HFFc6 (cell line): ENCODE data around the gene ZBTB1. TPM values are rescaled to one million over a fixed set of nuclear protein-coding genes. Genes with fewer than 3 reads are reported as not detected.
A peak's percentile ranks its signal among the peaks of the same experiment; 100 is the strongest.

Experiments
- DNase-seq: peaks from one replicate; pipeline ENCODE4 v3.0.0-alpha.2; 2018
- H3K27ac Mint-ChIP-seq: 2 replicates; pipeline ENCODE4 v1.8.0; 2020; ENCODE audit warnings: mild to moderate bottlenecking, mixed read lengths
- H3K27me3 Mint-ChIP-seq: 2 replicates; pipeline ENCODE4 v1.8.0; 2021; ENCODE audit warnings: mild to moderate bottlenecking, moderate library complexity, mixed read lengths; ENCODE audit not compliant: insufficient read depth
- H3K36me3 Mint-ChIP-seq: 2 replicates; pipeline ENCODE4 v1.8.0; 2021; ENCODE audit warnings: low read depth, mixed read lengths
- H3K4me1 Mint-ChIP-seq: 2 replicates; pipeline ENCODE4 v1.8.0; 2020; ENCODE audit warnings: low read depth, mixed read lengths
- H3K4me3 Mint-ChIP-seq: 2 replicates; pipeline ENCODE4 v1.8.0; 2020; ENCODE audit warnings: mild to moderate bottlenecking, moderate library complexity, mixed read lengths
- H3K9me3 Mint-ChIP-seq: 2 replicates; pipeline ENCODE4 v1.8.0; 2020; ENCODE audit warnings: mild to moderate bottlenecking, mixed read lengths
- CTCF ChIP-seq: fragments of 200-600 bp; sonication (generic); IDR thresholded peaks from 2 replicates; pipeline ENCODE4 v1.5.0; 2021; ENCODE audit warnings: antibody characterized with exemption, mild to moderate bottlenecking
- long read RNA-seq: library from polyadenylated mRNA; unstranded; transcript quantifications from one replicate; pipeline ENCODE4 v2.0.0, GENCODE V29; 2019
- total RNA-seq, 6 experiments: library from RNA; stranded (reverse); fragmentation: NEBNext Ultra II Directional; extraction: Animal tissue kit (Norgen Biotek cat#: 25700); gene quantifications; 2 replicates in 1 of 6; 3 replicates in 5 of 6; pipeline ENCODE4 v1.2.3, GENCODE V29; 2021

Gene ZBTB1
- total RNA-seq = 10 to 100 TPM; 22.3 to 29.3 (median 25.5) TPM
- long read RNA-seq, full-length matches to known transcripts = 1 of 26 reads
- long read RNA-seq, partial matches to known transcripts = 18 of 26 reads
- long read RNA-seq, other reads (novel, unspliced or antisense) = 7 of 26 reads

DNA sequence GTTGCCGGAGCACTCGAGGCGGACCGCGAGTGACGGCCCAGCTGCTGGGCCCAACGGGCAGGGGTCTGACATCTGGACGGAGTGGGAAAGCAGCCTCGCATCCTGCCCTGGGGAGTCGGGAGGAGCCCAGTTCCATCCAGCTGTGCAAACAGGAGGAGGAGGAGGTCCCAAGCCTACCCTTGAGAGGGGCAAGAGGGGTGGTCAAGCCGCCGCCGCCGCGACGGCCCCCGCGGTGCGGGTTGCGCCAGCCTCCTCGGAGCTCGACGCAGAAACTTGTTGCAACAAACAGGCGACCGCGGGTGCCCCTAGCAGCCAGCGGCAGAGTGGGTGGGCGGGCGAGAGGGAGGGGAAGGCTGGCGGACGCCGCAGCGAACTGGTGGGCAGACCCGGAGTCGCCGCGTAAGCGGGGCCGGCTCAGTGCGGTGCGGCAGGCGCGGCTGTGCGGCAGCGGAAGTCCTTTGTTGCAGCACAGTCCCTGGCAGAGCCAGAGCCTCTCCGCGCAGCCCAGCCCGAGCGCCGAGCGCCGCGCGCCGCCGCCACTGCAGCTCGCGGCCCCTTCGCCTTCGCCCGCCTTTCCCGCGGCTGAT, at the start of gene ZBTB1:
TSS of gene ZBTB1 (plus strand) at position 461 of the 587 bp plus-strand sequence. CDS start 16,735 bp downstream, outside the sequence.
- Mint-ChIP-seq H3K27ac (peak within 1 kb of the TSS; percentile 99), H3K4me1 (peaks cover 73% of the 10 kb centered on the region), H3K36me3 (peaks cover 10% of the 10 kb centered on the region), H3K4me3 (peak within 1 kb of the TSS; percentile 95), H3K27me3 (0 out of 2 replicates have a peak, but pooled peaks cover 3% of the 10 kb centered on the region), H3K9me3 (no peaks in the 10 kb centered on the region)
- DNase-seq = peak; percentile 84
- TF ChIP-seq CTCF = no peak

DNA sequence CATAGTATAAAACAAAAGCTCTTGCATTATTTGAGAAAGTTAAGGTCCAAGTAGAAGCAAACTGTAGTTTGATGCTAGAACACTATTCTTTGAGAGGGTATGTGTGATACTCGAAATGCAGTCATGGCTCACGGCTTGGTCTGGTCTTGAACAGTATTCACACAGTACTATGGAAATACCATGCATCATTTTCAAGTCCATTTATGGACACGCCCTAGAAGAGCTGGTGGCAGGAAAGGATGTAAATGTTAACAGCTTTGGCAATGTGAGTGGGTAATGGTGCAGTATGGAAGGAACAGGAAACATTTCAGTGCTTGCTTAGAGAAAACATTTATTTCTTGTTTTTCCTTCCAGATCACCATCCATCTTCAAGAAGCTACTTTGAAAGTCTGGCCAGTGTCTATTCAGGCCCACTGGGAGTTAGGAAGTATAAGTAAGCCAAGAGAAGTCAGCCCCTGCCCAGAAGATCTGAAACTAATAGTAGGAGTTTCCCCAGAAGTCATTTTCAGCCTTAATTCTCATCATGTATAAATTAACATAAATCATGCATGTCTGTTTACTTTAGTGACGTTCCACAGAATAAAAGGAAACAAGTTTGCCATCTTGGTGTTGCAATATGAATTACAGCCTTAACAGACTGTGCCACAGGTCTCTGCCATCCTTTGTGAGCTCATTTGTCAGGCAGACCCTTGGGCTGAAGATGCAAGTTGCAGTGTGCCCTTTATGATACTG, 45.0 kb upstream of the ZBTB1 start:
- no peak overlapping the region for H3K27ac Mint-ChIP-seq
- peaks cover 11% of the 10 kb centered on the region for H3K36me3 Mint-ChIP-seq
- peaks cover 5% of the 10 kb centered on the region; the same call in 1 of the 2 replicates for H3K4me1 Mint-ChIP-seq
- no peak for TF ChIP-seq CTCF
- DNase-seq = no peak
- H3K9me3 Mint-ChIP-seq = no peaks in the 10 kb centered on the region
- no peaks in the 10 kb centered on the region for H3K27me3 Mint-ChIP-seq
- no peak overlapping the region for H3K4me3 Mint-ChIP-seq

DNA sequence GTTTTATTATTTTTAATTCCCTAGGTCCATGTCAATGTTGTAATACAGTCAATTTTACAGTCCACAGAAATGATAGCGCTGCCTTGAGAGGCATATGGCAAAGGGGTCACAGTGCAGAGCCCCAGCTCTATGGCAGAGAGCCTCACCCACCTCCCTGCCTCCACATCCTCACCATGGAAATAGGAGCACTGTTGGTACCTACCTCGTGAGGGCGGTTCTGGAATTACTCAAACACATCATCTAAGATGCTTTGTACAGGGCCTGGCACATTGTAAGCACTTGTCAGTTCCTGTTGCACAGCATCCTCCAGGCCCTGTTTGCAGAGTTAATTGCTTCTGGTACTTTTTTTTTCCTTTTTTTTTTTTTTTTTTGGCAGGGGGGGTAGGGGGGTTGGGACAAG, 43.3 kb upstream of the ZBTB1 start:
- H3K9me3 Mint-ChIP-seq = no peaks in the 10 kb centered on the region
- TF ChIP-seq CTCF = no peak
- H3K4me3 Mint-ChIP-seq = no peak overlapping the region
- peaks cover 8% of the 10 kb centered on the region; the same call in 1 of the 2 replicates for H3K36me3 Mint-ChIP-seq
- H3K4me1 Mint-ChIP-seq = peaks cover 16% of the 10 kb centered on the region
- no peak for DNase-seq
- H3K27ac Mint-ChIP-seq = no peak overlapping the region
- H3K27me3 Mint-ChIP-seq = no peaks in the 10 kb centered on the region

GRCh38 chr14:64463195-64463594, 41.4 kb upstream of the ZBTB1 start:
- H3K27me3 Mint-ChIP-seq = no peaks in the 10 kb centered on the region
- no peaks in the 10 kb centered on the region for H3K9me3 Mint-ChIP-seq
- no peak for TF ChIP-seq CTCF
- H3K4me1 Mint-ChIP-seq = peaks cover 19% of the 10 kb centered on the region
- H3K4me3 Mint-ChIP-seq = no peak overlapping the region
- no peak for DNase-seq
- H3K36me3 Mint-ChIP-seq = peaks cover 3% of the 10 kb centered on the region; the same call in 1 of the 2 replicates
- no peak overlapping the region for H3K27ac Mint-ChIP-seq

- Mint-ChIP-seq H3K27ac (no peak overlapping the region), H3K27me3 (no peaks in the 10 kb centered on the region), H3K4me1 (peaks cover 19% of the 10 kb centered on the region), H3K9me3 (no peaks in the 10 kb centered on the region), H3K36me3 (peaks cover 3% of the 10 kb centered on the region; the same call in 1 of the 2 replicates), H3K4me3 (no peak overlapping the region)
- TF ChIP-seq CTCF = no peak
- no peak for DNase-seq
Measured at GRCh38 chr14:64463873-64464272, 40.7 kb upstream of the ZBTB1 start.
